Transverse colon (tissue), 4 donors: ENCODE measurements around the gene HIC2. TPM values are rescaled to one million over a fixed set of nuclear protein-coding genes. Genes with fewer than 3 reads are reported as not detected.

Experiments
- DNase-seq: peaks from one replicate; pipeline ENCODE4 v3.0.0-alpha.2; 2019
- H3K27ac ChIP-seq, 4 donors: fragments of 200-600 bp; sonication (generic); 2 replicates each; pipeline ENCODE4 v1.5.1; 2016 to 2018; ENCODE audit warnings: inconsistent platforms in 4 of 4
- H3K27me3 ChIP-seq: fragments of 200-600 bp; sonication (generic); 2 replicates; pipeline ENCODE4 v1.5.1; 2017; ENCODE audit warnings: inconsistent platforms
- H3K36me3 ChIP-seq, 4 donors: fragments of 200-600 bp; sonication (generic); 2 replicates each; pipeline ENCODE4 v1.5.1; 2017 to 2019; ENCODE audit warnings: inconsistent platforms in 4 of 4
- H3K4me1 ChIP-seq, 4 donors: fragments of 200-600 bp; sonication (generic); 2 replicates each; pipeline ENCODE4 v1.5.1; 2017 to 2020; ENCODE audit warnings: inconsistent platforms in 4 of 4
- H3K4me3 ChIP-seq, 4 donors: fragments of 200-600 bp; sonication (generic); 1 replicate in 1 of 4; 2 replicates in 3 of 4; pipeline versions ENCODE4 v1.5.1 to v1.6.1; 2017 to 2019; ENCODE audit warnings: inconsistent platforms in 4 of 4
- H3K9me3 ChIP-seq, 2 donors: fragments of 200-600 bp; sonication (generic); 2 replicates each; pipeline ENCODE4 v1.5.1; 2017 to 2019; ENCODE audit warnings: inconsistent platforms in 2 of 2
- CTCF ChIP-seq, 5 experiments: fragments of 200-600 bp in 3 of 5; fragments of 450-650 bp in 2 of 5; sonication (generic) in 3 of 5; IDR thresholded peaks; 1 replicate in 2 of 5; 2 replicates in 3 of 5; pipeline ENCODE4 v1.5.1; 2016 to 2017; ENCODE audit warnings: antibody characterized with exemption in 5 of 5, inconsistent platforms in 3 of 5, mild to moderate bottlenecking in 2 of 5, moderate library complexity in 1 of 5
- EP300 ChIP-seq: sonication (generic); formaldehyde crosslinking; IDR thresholded peaks from one replicate; pipeline ENCODE4 v1.6.1; 2017; ENCODE audit warnings: antibody characterized with exemption, low read depth
- POLR2A ChIP-seq: fragments of 450-650 bp; IDR thresholded peaks from one replicate; pipeline ENCODE4 v1.6.1; 2016; ENCODE audit warnings: antibody characterized with exemption, mild to moderate bottlenecking, moderate library complexity
- POLR2AphosphoS5 ChIP-seq, 3 donors: sonication (generic); formaldehyde crosslinking; IDR thresholded peaks; one replicate each; pipeline ENCODE4 v1.6.1; 2016; ENCODE audit warnings: antibody characterized with exemption in 3 of 3
- WGBS, 2 donors: methylation state at CpG; one replicate each; pipeline ENCODE4 v1.1.5; 2018; ENCODE audit warnings: low coverage in 1 of 2; 5-methylcytosine and 5-hydroxymethylcytosine counted together
- in situ Hi-C, 4 donors: fragments of 200-750 bp; cut with MboI; loops; one replicate each; pipeline versions ENCODE4 v1.15.0 to v1.15.1; 2017; ENCODE audit warnings: low sequenced_read_pairs in 3 of 4, low pct_ligation_motif_present in 1 of 4, low pct_unique_long_range_greater_than_20kb in 1 of 4
- intact Hi-C: fragments of 100-400 bp; cut with DNase I; formaldehyde crosslinking; loops from one replicate; pipeline ENCODE4 v1.15.1; 2023; ENCODE audit warnings: low total_unique reads
- total RNA-seq, 4 donors: library from RNA; depleted of rRNA; stranded (reverse); fragments of >200 nt; gene quantifications; one replicate each; pipeline ENCODE4 v1.1.0, GENCODE V29; 2016

HIC2 gene
- total RNA-seq, 4 donors from 2014 or later, result 7.2 to 71.4 (median 9.2) TPM

- 94% methylated on average over 13 of the region's 13 CpGs; no CpG with 5 or more reads in 1 of the 2 donors for WGBS, 2 donors
- Histone ChIP-seq H3K27me3 (no peaks in the 10 kb centered on the region), H3K27ac (no peak overlapping the region), H3K4me1 (no peaks in the 10 kb centered on the region), H3K4me3 (no peak overlapping the region), H3K36me3 (peaks cover 0 to 7% (median 4%) of the 10 kb centered on the region in 4 donors), H3K9me3 (no peaks in the 10 kb centered on the region)
- TF ChIP-seq POLR2AphosphoS5 (IDR thresholded peaks at IDR 0.05) (no peak), POLR2A (no peak), CTCF (IDR thresholded peaks at IDR 0.05) (no peak), EP300 (no peak)
- intact Hi-C loops, result no loop called here
- no peak for DNase-seq
- in situ Hi-C loops, result no loop called here
Observed at GRCh38 chr22:21443057-21443734, 26.0 kb downstream of the HIC2 start.

GRCh38 chr22:21443735-21444421 lies 26.7 kb downstream of the HIC2 start:
- H3K9me3 ChIP-seq, result no peaks in the 10 kb centered on the region
- TF ChIP-seq EP300 (no peak), POLR2A (no peak), CTCF (IDR thresholded peaks at IDR 0.05) (no peak), POLR2AphosphoS5 (IDR thresholded peaks at IDR 0.05) (no peak)
- WGBS, 2 donors, result 90 to 100% methylated on average over 1 to 15 of the region's 16 CpGs
- in situ Hi-C loops (no loop called here), intact Hi-C loops (no loop called here)
- no peak overlapping the region for H3K4me3 ChIP-seq
- peaks cover 0 to 7% (median 4%) of the 10 kb centered on the region in 4 donors for H3K36me3 ChIP-seq
- DNase-seq, result no peak
- H3K27me3 ChIP-seq, result no peaks in the 10 kb centered on the region
- H3K4me1 ChIP-seq, result no peaks in the 10 kb centered on the region
- H3K27ac ChIP-seq, result no peak overlapping the region

GRCh38 chr22:21444701-21445436 lies 27.7 kb downstream of the HIC2 start:
- H3K4me3 ChIP-seq, result no peak overlapping the region
- no peaks in the 10 kb centered on the region for H3K9me3 ChIP-seq
- DNase-seq, result no peak
- no peaks in the 10 kb centered on the region for H3K4me1 ChIP-seq
- no peak for TF ChIP-seq CTCF (IDR thresholded peaks at IDR 0.05)
- TF ChIP-seq EP300, result no peak
- no peak for TF ChIP-seq POLR2AphosphoS5 (IDR thresholded peaks at IDR 0.05)
- TF ChIP-seq POLR2A, result no peak
- intact Hi-C loops, result no loop called here
- H3K36me3 ChIP-seq, result peaks cover 0 to 7% (median 4%) of the 10 kb centered on the region in 4 donors
- H3K27me3 ChIP-seq, result no peaks in the 10 kb centered on the region
- H3K27ac ChIP-seq, result no peak overlapping the region
- WGBS, 2 donors, result 93% methylated on average over 35 of the region's 35 CpGs; no CpG with 5 or more reads in 1 of the 2 donors
- in situ Hi-C loops, result no loop called here
